ENCODE results near the gene TGM2. TPM values are rescaled to one million over a fixed set of nuclear protein-coding genes. Genes with fewer than 3 reads are reported as not detected.

Gene TGM2
- total and polyA plus RNA-seq, 2 donors from 2014 or later, result 44.6 to 611 TPM

DNA sequence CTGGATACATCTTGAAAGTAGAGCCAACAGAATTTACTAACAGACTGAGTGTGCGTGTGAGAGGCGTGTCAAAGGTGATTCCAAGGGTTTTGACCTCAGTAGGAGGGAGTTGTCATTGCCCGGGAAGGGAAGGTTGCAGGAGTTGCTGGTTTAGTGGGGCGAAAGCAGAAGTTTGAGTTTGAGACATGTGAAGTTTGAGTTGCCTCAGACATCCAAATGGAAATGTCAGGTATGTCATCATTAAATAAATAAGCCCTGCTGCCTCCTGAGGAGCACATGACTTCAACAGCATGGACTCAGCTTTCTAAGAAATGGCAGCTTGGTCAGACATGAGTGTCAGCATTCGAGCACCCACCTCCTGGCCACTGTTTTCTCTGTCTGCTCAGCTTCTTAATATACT, 26.6 kb upstream of the TGM2 start:
- TF ChIP-seq, protein P1, sequence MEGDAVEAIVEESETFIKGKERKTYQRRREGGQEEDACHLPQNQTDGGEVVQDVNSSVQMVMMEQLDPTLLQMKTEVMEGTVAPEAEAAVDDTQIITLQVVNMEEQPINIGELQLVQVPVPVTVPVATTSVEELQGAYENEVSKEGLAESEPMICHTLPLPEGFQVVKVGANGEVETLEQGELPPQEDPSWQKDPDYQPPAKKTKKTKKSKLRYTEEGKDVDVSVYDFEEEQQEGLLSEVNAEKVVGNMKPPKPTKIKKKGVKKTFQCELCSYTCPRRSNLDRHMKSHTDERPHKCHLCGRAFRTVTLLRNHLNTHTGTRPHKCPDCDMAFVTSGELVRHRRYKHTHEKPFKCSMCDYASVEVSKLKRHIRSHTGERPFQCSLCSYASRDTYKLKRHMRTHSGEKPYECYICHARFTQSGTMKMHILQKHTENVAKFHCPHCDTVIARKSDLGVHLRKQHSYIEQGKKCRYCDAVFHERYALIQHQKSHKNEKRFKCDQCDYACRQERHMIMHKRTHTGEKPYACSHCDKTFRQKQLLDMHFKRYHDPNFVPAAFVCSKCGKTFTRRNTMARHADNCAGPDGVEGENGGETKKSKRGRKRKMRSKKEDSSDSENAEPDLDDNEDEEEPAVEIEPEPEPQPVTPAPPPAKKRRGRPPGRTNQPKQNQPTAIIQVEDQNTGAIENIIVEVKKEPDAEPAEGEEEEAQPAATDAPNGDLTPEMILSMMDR (IDR thresholded peaks at IDR 0.05; ENCODE audit: borderline replicate concordance, extremely low read depth, insufficient read depth), result no peak
- H3K27ac ChIP-seq (ENCODE audit: low read depth in 2 of 2, low read length in 2 of 2), result no peak overlapping the region
- no peak overlapping the region for H3K9ac ChIP-seq (ENCODE audit: low read length in 3 of 3)
- no peaks in the 10 kb centered on the region for H3K36me3 ChIP-seq (ENCODE audit: control insufficient read depth in 2 of 3, insufficient read depth in 3 of 3, low read length in 3 of 3)
- FAIRE-seq (no peak), DNase-seq (peak in 1 of 5 donors; percentile 20)
- no peaks in the 10 kb centered on the region for H3K9me3 ChIP-seq (ENCODE audit: control insufficient read depth in 2 of 3, insufficient read depth in 1 of 3, low read length in 3 of 3)
- H3K27me3 ChIP-seq (ENCODE audit: control insufficient read depth, insufficient read depth, low read length), result no peaks in the 10 kb centered on the region
- no peaks in the 10 kb centered on the region for H3K4me1 ChIP-seq (ENCODE audit: control insufficient read depth in 2 of 3, insufficient read depth in 2 of 3, low read depth in 1 of 3, low read length in 3 of 3)
- no peak overlapping the region for H3K4me3 ChIP-seq (ENCODE audit: low read length in 3 of 3)
- intact Hi-C loops (cut with DNase I), result no loop called here

DNA sequence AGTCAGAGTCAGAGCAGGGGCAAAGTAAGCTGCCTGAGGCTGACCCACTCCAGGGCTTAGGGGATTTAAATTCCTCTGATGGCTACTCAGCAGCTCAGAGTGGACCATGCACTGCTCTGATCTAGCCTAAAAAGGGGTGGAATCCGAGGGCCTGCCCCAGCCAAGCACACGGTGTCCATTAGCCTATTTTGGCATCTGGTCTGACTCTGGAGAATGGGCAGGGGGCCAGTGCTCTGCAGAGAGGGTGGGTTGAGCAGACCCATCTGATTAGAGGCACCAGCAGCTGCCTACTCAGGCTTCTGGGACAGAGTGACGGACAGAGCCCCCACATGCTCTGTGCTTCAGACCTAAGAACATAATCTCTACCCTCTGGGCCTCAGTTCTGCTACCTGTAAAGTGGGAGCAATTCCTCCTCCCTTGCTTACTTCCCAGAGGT, 25.9 kb upstream of the TGM2 start:
- TF ChIP-seq, protein P1 (IDR thresholded peaks at IDR 0.05; ENCODE audit: borderline replicate concordance, extremely low read depth, insufficient read depth), result no peak
- Histone ChIP-seq H3K9me3 (ENCODE audit: control insufficient read depth in 2 of 3, insufficient read depth in 1 of 3, low read length in 3 of 3) (no peaks in the 10 kb centered on the region), H3K4me1 (ENCODE audit: control insufficient read depth in 2 of 3, insufficient read depth in 2 of 3, low read depth in 1 of 3, low read length in 3 of 3) (no peaks in the 10 kb centered on the region), H3K36me3 (ENCODE audit: control insufficient read depth in 2 of 3, insufficient read depth in 3 of 3, low read length in 3 of 3) (no peaks in the 10 kb centered on the region), H3K4me3 (ENCODE audit: low read length in 3 of 3) (no peak overlapping the region), H3K9ac (ENCODE audit: low read length in 3 of 3) (no peak overlapping the region), H3K27me3 (ENCODE audit: control insufficient read depth, insufficient read depth, low read length) (no peaks in the 10 kb centered on the region), H3K27ac (ENCODE audit: low read depth in 2 of 2, low read length in 2 of 2) (no peak overlapping the region)
- intact Hi-C loops (cut with DNase I), result no loop called here
- FAIRE-seq (no peak), DNase-seq (peak in 1 of 5 donors; percentile 13)

DNA sequence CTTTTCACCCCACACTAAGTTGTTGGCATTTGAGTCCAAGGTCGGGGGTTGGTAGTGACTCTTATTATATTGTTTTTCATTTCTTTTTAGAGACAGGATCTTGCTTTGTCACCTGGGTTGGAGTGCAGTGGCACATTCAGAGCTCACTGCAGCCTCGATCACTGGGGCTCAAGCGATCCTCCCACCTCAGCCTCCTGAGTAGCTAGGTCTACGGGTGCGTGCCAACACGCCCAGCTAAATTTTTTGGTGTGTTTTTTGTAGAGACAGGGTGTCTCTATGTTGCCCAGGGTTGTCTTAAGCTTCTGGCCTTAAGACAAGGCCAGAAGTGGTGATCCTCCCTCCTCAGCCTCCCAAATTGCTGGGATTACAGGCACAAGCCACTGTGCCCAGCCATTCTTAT, 25.1 kb upstream of the TGM2 start:
- no peaks in the 10 kb centered on the region for H3K36me3 ChIP-seq (ENCODE audit: control insufficient read depth in 2 of 3, insufficient read depth in 3 of 3, low read length in 3 of 3)
- H3K9me3 ChIP-seq (ENCODE audit: control insufficient read depth in 2 of 3, insufficient read depth in 1 of 3, low read length in 3 of 3), result no peaks in the 10 kb centered on the region
- no peak overlapping the region for H3K9ac ChIP-seq (ENCODE audit: low read length in 3 of 3)
- no peaks in the 10 kb centered on the region for H3K4me1 ChIP-seq (ENCODE audit: control insufficient read depth in 2 of 3, insufficient read depth in 2 of 3, low read depth in 1 of 3, low read length in 3 of 3)
- H3K4me3 ChIP-seq (ENCODE audit: low read length in 3 of 3), result no peak overlapping the region
- peak in 1 of 5 donors; percentile 8 for DNase-seq
- FAIRE-seq, result no peak
- intact Hi-C loops (cut with DNase I), result no loop called here
- no peak overlapping the region for H3K27ac ChIP-seq (ENCODE audit: low read depth in 2 of 2, low read length in 2 of 2)
- no peaks in the 10 kb centered on the region for H3K27me3 ChIP-seq (ENCODE audit: control insufficient read depth, insufficient read depth, low read length)
- TF ChIP-seq, protein P1 (IDR thresholded peaks at IDR 0.05; ENCODE audit: borderline replicate concordance, extremely low read depth, insufficient read depth), result no peak

GRCh38 chr20:38187517-38187916, 22.4 kb upstream of the TGM2 start:
- H3K27ac ChIP-seq (ENCODE audit: low read depth in 2 of 2, low read length in 2 of 2), result no peak overlapping the region
- H3K9me3 ChIP-seq (ENCODE audit: control insufficient read depth in 2 of 3, insufficient read depth in 1 of 3, low read length in 3 of 3), result peaks cover 0 to 2% (median 0%) of the 10 kb centered on the region in 3 donors
- FAIRE-seq (no peak), DNase-seq (peak in 1 of 5 donors; percentile 31)
- TF ChIP-seq, protein P1 (IDR thresholded peaks at IDR 0.05; ENCODE audit: borderline replicate concordance, extremely low read depth, insufficient read depth), result no peak
- no peaks in the 10 kb centered on the region for H3K36me3 ChIP-seq (ENCODE audit: control insufficient read depth in 2 of 3, insufficient read depth in 3 of 3, low read length in 3 of 3)
- no peaks in the 10 kb centered on the region for H3K4me1 ChIP-seq (ENCODE audit: control insufficient read depth in 2 of 3, insufficient read depth in 2 of 3, low read depth in 1 of 3, low read length in 3 of 3)
- H3K9ac ChIP-seq (ENCODE audit: low read length in 3 of 3), result no peak overlapping the region
- no peaks in the 10 kb centered on the region for H3K27me3 ChIP-seq (ENCODE audit: control insufficient read depth, insufficient read depth, low read length)
- H3K4me3 ChIP-seq (ENCODE audit: low read length in 3 of 3), result no peak overlapping the region
- intact Hi-C loops (cut with DNase I), result no loop called here

All from kidney (tissue), 14 donors.